K562 (cell line): ENCODE results near the gene SYNJ2. TPM values are rescaled to one million over a fixed set of nuclear protein-coding genes. Genes with fewer than 3 reads are reported as not detected.

ENCODE experiments used
- CREBBP ChIP-seq: IDR thresholded peaks from one replicate; pipeline ENCODE4 v1.6.1; 2012; ENCODE audit warnings: low read depth, mild to moderate bottlenecking, control low read depth, inconsistent platforms, low read length
- HIVEP1 ChIP-seq: fragments of 250-450 bp; sonication (Bioruptor Pico); IDR thresholded peaks from 2 replicates; pipeline ENCODE4 v1.4.0; 2020; ENCODE audit warnings: mild to moderate bottlenecking
- NFE2 ChIP-seq: IDR thresholded peaks from 2 replicates; pipeline ENCODE4 v1.6.1; 2014; ENCODE audit warnings: antibody characterized with exemption, low read depth
- TRIM24 ChIP-seq, 2 experiments: fragments of 450-650 bp; IDR thresholded peaks; 2 replicates each; pipeline ENCODE4 v1.6.1; 2016
- ZNF79 ChIP-seq: fragments of 250-450 bp; sonication (Bioruptor Pico); IDR thresholded peaks from 2 replicates; pipeline ENCODE4 v1.4.0; 2020; ENCODE audit warnings: low read depth, mild to moderate bottlenecking, moderate library complexity
- polyA plus RNA-seq, 8 experiments: library from polyadenylated mRNA; depleted of rRNA in 4 of 8; stranded (reverse) in 5 of 8; unstranded in 3 of 8; fragments of >200 nt; fragmentation: Nextera tagmentation in 2 of 8; fragmentation: Illumina TruSeq in 1 of 8; extraction: Ambion mirVana in 2 of 8; extraction: Trizol in 1 of 8; gene quantifications; 2 replicates each; pipeline versions ENCODE4 v1.2.1 to v1.2.3, GENCODE V29; 2011 to 2014; ENCODE audit warnings: inconsistent platforms in 1 of 8, missing spikeins in 1 of 8
- total RNA-seq, 7 experiments: library from RNA; depleted of rRNA in 6 of 7; stranded (reverse); fragments of >200 nt in 6 of 7; fragmentation: Illumina TruSeq in 2 of 7; extraction: Trizol in 2 of 7; gene quantifications; 2 replicates each; pipeline versions ENCODE4 v1.2.1 to v1.2.3, GENCODE V29; 2011 to 2021; ENCODE audit warnings: low replicate concordance in 1 of 7
- TF ChIP-seq, protein P1 (sequence below): fragments of 450-650 bp; IDR thresholded peaks from 2 replicates; pipeline ENCODE4 v1.6.1; 2017; ENCODE audit warnings: antibody characterized with exemption, mild to moderate bottlenecking
- TF ChIP-seq, protein P2 (sequence below): fragments of 450-650 bp; IDR thresholded peaks from 2 replicates; pipeline ENCODE4 v1.6.1; 2014; ENCODE audit warnings: low read depth, mild to moderate bottlenecking, moderate library complexity, borderline replicate concordance
- TF ChIP-seq, protein P3 (sequence below): fragments of 450-650 bp; IDR thresholded peaks from 2 replicates; pipeline ENCODE4 v1.6.1; 2016; ENCODE audit warnings: low read depth, mild to moderate bottlenecking, moderate library complexity
- TF ChIP-seq, protein P4 (sequence below): fragments of 250-450 bp; sonication (Bioruptor Pico); IDR thresholded peaks from 2 replicates; pipeline ENCODE4 v1.4.0; 2020; ENCODE audit warnings: borderline replicate concordance
- TF ChIP-seq, protein P5 (sequence below): fragments of 450-650 bp; IDR thresholded peaks from 2 replicates; pipeline ENCODE4 v1.6.1; 2017; ENCODE audit warnings: antibody characterized with exemption
- TF ChIP-seq, protein P6 (sequence below), 2 experiments: fragments of 450-650 bp in 1 of 2; IDR thresholded peaks; 2 replicates each; pipeline ENCODE4 v1.6.1; 2011 to 2017; ENCODE audit warnings: low read depth in 2 of 2, antibody characterized with exemption in 1 of 2, borderline replicate concordance in 1 of 2, low read length in 1 of 2, mild to moderate bottlenecking in 1 of 2, mixed read lengths in 1 of 2; ENCODE audit not compliant: control insufficient read depth in 1 of 2

The SYNJ2 gene
- total and polyA plus RNA-seq, 9 of the 15 experiments (the other 6 are each of a cell fraction or from before 2014, with no cell fraction given) = 3.0 to 27.7 (median 17.8) TPM

DNA sequence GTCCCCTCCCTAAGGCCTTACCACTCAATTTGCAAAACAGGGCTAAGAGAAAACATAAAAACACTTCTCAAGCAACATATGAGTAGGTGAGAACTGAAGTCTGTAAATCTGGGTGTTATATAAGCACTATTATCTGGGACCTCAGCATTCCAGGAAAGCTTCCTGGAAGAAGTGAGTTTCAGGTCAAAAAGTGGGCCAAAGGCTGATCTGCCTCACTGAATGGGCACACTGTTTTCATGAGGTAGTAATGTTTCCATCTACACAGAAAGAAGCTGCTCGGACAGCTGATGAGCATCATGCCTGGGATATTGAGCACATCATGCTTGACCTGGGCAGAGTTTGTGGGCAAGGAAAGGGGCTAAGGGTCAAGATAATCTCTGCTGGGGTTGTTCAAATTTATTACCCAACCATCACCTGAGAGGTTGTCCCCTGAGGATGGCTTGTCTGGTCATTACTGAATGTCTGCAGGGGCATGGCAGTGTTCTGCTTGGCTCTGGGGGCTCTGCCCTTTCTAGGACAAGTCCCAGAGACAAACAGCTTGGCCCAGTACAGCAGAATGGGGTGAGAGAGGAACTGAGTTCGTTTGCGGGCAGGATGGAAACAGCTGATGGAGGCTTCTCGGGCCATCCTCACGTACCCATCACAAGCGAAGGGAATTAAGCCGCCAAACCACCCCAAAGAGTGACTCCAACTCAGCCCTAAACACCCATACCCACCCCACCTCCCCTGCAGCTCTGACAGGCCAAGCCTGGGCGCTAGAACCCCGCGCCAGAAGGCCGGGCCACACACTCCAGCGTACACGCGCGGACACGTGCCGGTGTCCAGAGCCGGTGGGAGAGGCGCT, 1.2 kb upstream of the SYNJ2 start (continued):
- TF ChIP-seq, protein P1, sequence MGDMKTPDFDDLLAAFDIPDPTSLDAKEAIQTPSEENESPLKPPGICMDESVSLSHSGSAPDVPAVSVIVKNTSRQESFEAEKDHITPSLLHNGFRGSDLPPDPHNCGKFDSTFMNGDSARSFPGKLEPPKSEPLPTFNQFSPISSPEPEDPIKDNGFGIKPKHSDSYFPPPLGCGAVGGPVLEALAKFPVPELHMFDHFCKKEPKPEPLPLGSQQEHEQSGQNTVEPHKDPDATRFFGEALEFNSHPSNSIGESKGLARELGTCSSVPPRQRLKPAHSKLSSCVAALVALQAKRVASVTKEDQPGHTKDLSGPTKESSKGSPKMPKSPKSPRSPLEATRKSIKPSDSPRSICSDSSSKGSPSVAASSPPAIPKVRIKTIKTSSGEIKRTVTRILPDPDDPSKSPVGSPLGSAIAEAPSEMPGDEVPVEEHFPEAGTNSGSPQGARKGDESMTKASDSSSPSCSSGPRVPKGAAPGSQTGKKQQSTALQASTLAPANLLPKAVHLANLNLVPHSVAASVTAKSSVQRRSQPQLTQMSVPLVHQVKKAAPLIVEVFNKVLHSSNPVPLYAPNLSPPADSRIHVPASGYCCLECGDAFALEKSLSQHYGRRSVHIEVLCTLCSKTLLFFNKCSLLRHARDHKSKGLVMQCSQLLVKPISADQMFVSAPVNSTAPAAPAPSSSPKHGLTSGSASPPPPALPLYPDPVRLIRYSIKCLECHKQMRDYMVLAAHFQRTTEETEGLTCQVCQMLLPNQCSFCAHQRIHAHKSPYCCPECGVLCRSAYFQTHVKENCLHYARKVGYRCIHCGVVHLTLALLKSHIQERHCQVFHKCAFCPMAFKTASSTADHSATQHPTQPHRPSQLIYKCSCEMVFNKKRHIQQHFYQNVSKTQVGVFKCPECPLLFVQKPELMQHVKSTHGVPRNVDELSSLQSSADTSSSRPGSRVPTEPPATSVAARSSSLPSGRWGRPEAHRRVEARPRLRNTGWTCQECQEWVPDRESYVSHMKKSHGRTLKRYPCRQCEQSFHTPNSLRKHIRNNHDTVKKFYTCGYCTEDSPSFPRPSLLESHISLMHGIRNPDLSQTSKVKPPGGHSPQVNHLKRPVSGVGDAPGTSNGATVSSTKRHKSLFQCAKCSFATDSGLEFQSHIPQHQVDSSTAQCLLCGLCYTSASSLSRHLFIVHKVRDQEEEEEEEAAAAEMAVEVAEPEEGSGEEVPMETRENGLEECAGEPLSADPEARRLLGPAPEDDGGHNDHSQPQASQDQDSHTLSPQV = peak; percentile 39; the same call in 1 of the 2 replicates
- TF ChIP-seq, protein P2, sequence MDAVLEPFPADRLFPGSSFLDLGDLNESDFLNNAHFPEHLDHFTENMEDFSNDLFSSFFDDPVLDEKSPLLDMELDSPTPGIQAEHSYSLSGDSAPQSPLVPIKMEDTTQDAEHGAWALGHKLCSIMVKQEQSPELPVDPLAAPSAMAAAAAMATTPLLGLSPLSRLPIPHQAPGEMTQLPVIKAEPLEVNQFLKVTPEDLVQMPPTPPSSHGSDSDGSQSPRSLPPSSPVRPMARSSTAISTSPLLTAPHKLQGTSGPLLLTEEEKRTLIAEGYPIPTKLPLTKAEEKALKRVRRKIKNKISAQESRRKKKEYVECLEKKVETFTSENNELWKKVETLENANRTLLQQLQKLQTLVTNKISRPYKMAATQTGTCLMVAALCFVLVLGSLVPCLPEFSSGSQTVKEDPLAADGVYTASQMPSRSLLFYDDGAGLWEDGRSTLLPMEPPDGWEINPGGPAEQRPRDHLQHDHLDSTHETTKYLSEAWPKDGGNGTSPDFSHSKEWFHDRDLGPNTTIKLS = no peak
- TF ChIP-seq CREBBP (no peak), TRIM24 (IDR thresholded peaks at IDR 0.05) (no peak), HIVEP1 (CRISPR knock-in tag) (no peak), ZNF79 (no peak), NFE2 (no peak)
- TF ChIP-seq, protein P3, sequence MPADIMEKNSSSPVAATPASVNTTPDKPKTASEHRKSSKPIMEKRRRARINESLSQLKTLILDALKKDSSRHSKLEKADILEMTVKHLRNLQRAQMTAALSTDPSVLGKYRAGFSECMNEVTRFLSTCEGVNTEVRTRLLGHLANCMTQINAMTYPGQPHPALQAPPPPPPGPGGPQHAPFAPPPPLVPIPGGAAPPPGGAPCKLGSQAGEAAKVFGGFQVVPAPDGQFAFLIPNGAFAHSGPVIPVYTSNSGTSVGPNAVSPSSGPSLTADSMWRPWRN = peak; percentile 26; the same call in 1 of the 2 replicates
- TF ChIP-seq, protein P4, sequence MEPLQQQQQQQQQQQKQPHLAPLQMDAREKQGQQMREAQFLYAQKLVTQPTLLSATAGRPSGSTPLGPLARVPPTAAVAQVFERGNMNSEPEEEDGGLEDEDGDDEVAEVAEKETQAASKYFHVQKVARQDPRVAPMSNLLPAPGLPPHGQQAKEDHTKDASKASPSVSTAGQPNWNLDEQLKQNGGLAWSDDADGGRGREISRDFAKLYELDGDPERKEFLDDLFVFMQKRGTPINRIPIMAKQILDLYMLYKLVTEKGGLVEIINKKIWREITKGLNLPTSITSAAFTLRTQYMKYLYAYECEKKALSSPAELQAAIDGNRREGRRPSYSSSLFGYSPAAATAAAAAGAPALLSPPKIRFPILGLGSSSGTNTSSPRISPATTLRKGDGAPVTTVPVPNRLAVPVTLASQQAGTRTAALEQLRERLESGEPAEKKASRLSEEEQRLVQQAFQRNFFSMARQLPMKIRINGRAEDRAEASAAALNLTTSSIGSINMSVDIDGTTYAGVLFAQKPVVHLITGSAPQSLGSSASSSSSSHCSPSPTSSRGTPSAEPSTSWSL (CRISPR knock-in tag) = peak; percentile 79; the same call in 1 of the 2 replicates
- TF ChIP-seq, protein P5, sequence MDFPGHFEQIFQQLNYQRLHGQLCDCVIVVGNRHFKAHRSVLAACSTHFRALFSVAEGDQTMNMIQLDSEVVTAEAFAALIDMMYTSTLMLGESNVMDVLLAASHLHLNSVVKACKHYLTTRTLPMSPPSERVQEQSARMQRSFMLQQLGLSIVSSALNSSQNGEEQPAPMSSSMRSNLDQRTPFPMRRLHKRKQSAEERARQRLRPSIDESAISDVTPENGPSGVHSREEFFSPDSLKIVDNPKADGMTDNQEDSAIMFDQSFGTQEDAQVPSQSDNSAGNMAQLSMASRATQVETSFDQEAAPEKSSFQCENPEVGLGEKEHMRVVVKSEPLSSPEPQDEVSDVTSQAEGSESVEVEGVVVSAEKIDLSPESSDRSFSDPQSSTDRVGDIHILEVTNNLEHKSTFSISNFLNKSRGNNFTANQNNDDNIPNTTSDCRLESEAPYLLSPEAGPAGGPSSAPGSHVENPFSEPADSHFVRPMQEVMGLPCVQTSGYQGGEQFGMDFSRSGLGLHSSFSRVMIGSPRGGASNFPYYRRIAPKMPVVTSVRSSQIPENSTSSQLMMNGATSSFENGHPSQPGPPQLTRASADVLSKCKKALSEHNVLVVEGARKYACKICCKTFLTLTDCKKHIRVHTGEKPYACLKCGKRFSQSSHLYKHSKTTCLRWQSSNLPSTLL = no peak
- TF ChIP-seq, protein P6, sequence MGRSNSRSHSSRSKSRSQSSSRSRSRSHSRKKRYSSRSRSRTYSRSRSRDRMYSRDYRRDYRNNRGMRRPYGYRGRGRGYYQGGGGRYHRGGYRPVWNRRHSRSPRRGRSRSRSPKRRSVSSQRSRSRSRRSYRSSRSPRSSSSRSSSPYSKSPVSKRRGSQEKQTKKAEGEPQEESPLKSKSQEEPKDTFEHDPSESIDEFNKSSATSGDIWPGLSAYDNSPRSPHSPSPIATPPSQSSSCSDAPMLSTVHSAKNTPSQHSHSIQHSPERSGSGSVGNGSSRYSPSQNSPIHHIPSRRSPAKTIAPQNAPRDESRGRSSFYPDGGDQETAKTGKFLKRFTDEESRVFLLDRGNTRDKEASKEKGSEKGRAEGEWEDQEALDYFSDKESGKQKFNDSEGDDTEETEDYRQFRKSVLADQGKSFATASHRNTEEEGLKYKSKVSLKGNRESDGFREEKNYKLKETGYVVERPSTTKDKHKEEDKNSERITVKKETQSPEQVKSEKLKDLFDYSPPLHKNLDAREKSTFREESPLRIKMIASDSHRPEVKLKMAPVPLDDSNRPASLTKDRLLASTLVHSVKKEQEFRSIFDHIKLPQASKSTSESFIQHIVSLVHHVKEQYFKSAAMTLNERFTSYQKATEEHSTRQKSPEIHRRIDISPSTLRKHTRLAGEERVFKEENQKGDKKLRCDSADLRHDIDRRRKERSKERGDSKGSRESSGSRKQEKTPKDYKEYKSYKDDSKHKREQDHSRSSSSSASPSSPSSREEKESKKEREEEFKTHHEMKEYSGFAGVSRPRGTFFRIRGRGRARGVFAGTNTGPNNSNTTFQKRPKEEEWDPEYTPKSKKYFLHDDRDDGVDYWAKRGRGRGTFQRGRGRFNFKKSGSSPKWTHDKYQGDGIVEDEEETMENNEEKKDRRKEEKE (IDR thresholded peaks at IDR 0.05; ENCODE audit: borderline replicate concordance in 1 of 2, control insufficient read depth in 1 of 2, low read depth in 2 of 2, low read length in 1 of 2) = no peak
